Activated gamma-delta T cell treated with Interleukin-2 at 50 U/mL for 16 hours (primary cell): ENCODE results near the gene PIAS4.
"Not testable (repeated sequence)": the region's sequence is repeated elsewhere in the genome, so short reads cannot be mapped to it uniquely, and the experiment has no call there.

Experiments
- DNase-seq: peaks from one replicate; pipeline ENCODE4 v3.0.0-alpha.2; 2020

PIAS4 gene

GRCh38 chr19:4007021-4007835 is at the start of gene PIAS4:
Gene PIAS4 (plus strand): TSS chr19:4007736. CDS start chr19:4007761, 25 bp downstream.
- DNase-seq: peak; percentile 97

- no peak for DNase-seq
These were observed 48.4 kb upstream of the PIAS4 start for GRCh38 chr19:3958836-3959765.

- no peak for DNase-seq
These were observed 47.8 kb upstream of the PIAS4 start for GRCh38 chr19:3959766-3960131.

GRCh38 chr19:3961007-3961406 is 46.5 kb upstream of the PIAS4 start:
- DNase-seq: no peak

GRCh38 chr19:3963458-3964255 is 43.9 kb upstream of the PIAS4 start:
- no peak for DNase-seq

- DNase-seq: no peak
These were observed 43.0 kb upstream of the PIAS4 start for GRCh38 chr19:3964256-3965194.

GRCh38 chr19:3966051-3967017 is 41.2 kb upstream of the PIAS4 start:
- DNase-seq: no peak

- not testable (repeated sequence) for DNase-seq
These were observed 39.6 kb upstream of the PIAS4 start for GRCh38 chr19:3967983-3968382.

GRCh38 chr19:3968556-3969434 is 38.7 kb upstream of the PIAS4 start:
- DNase-seq: no peak

- no peak for DNase-seq
These were observed 37.9 kb upstream of the PIAS4 start for GRCh38 chr19:3969435-3970312.

- DNase-seq: no peak
These were observed 37.2 kb upstream of the PIAS4 start for GRCh38 chr19:3970313-3970807.

GRCh38 chr19:3970808-3971598 is 36.5 kb upstream of the PIAS4 start, which contains the start of gene DAPK3:
Gene DAPK3 (minus strand): TSS chr19:3971099. CDS start chr19:3969735, 1,364 bp downstream.
- peak; percentile 90 for DNase-seq

GRCh38 chr19:3975144-3975543 is 32.4 kb upstream of the PIAS4 start:
- DNase-seq: no peak

GRCh38 chr19:3975637-3976087 is 31.9 kb upstream of the PIAS4 start:
- DNase-seq: no peak

GRCh38 chr19:3976495-3977241 is 30.9 kb upstream of the PIAS4 start:
- DNase-seq: no peak
